GM19467 (cell line): ENCODE data around the gene BACE1.
"Not testable (repeated sequence)": the region's sequence is repeated elsewhere in the genome, so short reads cannot be mapped to it uniquely, and the experiment has no call there.

ENCODE experiments used
- ATAC-seq: cut with Tn5 transposase; IDR thresholded peaks from one replicate; pipeline ENCODE4 v1.9.1; 2021; ENCODE audit warnings: mild to moderate bottlenecking, moderate library complexity; ENCODE audit not compliant: unreplicated experiment

Gene BACE1

DNA sequence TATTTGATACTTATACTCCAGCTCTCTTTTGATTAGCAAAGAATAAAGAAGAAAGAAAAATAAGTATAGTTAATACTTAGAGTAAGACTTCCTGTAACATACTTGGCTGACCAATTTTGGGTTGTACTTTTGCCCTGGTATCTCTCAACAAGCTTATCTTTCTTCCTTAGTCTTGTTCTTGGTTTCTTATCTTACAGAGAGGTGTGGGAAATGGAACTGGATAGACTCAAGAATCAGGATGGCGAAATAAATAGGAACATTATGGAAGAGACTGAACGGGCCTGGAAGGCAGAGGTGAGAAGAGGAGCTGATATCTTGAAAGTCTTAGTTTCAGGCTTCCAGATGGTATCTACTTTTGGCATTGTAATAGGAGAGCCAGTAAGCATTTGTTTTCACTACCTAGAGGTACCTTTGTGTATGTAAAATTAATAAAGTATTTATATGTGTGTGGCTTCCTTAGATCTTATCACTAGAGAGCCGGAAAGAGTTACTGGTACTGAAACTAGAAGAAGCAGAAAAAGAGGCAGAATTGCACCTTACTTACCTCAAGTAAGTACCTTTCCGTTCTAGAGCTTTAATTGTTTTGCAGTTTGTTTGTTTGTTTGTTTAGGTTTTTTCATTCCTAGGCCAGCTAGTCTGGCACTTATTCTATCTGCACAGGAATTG is 36.2 kb downstream of the BACE1 start:
- no peak for ATAC-seq

DNA sequence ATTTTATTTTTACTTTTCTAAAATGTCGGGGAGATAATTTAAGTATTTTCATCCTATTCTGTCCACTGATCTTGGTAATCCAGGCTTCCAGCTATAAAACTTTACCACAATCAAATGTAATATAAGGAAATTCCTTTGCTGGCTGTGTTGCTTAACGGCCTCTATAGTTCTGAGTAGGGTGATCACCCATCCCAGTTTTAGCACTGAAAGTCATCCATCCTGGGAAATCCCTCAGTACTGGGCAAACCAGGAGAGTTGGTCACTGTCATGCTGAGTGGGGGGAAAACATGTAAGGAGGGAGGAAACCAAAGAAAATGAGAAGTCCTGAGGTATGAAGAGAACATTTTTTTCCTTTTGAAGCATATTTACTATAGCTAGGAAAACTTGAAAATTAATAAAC is 37.7 kb downstream of the BACE1 start:
- no peak for ATAC-seq

DNA sequence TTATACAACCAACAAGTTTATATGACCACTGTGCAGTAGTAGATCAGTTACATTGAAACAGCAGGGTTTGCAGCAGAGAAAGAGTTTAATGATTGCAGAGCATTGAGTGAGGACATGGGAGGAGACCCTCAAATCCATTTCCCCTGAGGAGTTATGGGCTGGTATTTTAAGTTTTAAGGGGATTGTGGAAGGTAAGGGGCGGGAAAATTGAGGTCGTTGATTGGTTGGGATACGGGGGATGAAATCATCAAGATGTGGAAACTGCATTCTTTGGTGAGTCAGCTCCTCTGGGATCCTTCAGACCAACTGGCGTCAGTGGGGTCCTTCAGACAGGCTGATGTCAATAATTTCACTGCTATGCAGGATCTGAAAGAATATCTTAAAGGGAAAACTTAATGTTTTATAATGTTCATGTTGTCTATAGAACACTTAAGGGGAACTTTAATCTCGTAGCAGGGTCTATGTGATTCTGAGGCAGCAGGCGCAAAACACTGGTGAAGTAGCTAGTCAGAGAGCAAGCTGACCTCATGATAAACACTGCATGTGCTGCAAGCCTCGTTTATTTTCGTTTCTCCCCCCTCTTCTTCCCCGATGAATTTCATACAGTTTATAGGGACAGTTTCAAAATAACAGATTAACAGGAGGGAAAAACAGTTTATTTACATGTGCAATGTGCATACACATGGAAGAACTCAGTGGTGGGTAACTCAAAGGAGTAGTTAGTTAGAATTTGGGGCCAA is 42.3 kb downstream of the BACE1 start:
- ATAC-seq: no peak

DNA sequence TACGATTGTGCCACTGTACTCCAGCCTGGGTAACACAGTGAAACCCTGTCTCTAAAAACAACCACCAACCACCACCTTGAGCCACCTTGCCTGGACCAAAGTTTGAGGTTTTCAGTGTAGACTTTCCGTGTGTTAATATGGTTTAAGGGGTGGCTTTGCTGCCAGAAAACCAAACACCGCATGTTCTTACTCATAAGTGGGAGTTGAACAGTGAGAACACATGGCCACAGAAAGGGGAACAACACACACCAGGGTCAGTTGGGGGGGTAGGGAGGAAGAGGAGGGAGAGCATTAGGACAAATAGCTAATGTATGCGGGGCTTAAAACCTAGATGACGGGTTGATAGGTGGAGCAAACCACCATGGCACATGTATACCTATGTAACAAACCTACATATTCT is 43.9 kb downstream of the BACE1 start:
- not testable (repeated sequence) for ATAC-seq

DNA sequence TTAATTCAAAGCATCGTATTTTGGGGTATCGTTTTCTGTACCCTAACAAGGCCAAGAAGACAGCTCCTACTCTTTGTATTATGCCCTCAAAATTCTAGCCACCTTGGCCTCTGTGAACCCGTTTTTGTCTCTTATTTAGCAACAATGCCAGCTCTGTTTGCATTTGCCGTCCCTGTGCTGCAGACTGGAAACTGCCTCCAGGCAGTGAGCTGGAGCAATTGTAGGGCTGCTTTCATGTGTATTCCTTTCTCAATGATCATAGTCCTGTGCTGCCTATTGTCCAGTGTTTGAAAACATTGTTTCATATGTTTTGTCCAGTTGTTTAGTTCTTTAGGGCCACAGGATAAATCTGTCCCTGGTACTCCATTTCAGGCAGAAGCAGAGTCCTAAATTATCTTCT is 44.8 kb downstream of the BACE1 start:
- ATAC-seq: no peak

DNA sequence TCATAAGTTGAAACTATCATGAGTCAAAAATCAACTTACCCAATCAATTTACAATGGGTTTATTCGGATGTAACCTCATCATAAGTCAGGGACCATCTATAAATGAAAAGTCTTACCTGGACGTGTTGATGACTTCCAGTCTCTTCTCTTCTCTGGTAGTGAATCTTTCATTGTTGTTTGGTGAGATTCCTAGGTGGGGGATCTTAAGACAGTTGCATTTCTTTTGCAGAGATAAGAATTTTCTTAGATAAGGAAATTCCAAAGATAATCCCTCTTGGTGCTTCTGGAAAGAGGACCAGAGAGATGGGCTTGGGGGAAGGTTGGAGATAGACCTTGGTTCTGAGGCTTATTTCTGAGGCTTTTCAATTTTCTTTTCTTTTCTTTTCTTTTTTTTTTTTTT is 46.2 kb downstream of the BACE1 start:
- ATAC-seq: no peak

DNA sequence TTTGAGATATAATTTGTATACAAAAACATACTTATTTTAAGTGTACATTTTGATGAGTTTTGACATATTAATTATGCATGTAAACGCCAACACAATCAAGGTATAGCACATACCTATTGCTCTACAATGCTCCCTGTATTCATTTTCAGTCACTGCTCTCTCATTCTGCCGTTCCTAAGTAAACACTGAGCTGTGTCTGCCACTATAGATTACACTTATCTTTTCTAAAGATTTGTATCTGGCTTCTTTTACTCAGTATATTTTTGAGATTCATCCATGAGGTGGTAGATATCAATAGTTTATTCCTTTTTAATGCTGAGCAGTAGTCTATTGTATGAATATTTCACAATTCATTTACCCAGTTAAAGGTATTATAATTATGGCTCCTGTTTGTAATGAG is 50.3 kb downstream of the BACE1 start:
- no peak for ATAC-seq

DNA sequence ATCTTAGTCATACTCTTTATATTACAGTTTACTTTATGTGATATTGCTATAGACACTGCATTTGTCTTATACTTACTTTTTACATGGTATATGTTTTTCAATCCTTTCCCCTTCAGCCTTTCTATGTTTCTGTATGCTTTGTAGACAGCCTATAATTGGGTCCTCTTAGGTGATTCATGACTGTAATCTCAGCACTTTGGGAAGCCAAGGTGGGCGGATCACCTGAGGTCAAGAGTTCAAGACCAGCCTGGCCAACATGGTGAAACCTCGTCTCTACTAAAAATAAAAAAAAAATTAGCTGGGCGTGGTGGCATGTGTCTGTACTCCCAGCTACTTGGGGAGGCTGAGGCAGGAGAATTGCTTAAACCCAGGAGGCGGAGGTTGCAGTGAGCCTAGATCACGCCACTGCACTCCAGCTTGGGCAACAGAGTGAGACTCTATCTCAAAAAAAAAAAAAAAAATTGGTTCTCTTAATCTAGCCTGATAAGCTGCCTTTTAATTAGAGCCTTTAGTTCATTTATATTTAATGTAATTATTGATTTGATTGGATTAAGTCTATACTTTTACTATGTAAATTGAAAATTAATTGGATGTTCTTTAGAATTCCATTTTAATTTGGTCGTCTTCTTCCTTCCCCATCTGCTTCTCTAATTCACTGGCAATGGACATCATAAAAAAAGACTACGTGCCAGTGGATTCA is 51.3 kb downstream of the BACE1 start:
- not testable (repeated sequence) for ATAC-seq

DNA sequence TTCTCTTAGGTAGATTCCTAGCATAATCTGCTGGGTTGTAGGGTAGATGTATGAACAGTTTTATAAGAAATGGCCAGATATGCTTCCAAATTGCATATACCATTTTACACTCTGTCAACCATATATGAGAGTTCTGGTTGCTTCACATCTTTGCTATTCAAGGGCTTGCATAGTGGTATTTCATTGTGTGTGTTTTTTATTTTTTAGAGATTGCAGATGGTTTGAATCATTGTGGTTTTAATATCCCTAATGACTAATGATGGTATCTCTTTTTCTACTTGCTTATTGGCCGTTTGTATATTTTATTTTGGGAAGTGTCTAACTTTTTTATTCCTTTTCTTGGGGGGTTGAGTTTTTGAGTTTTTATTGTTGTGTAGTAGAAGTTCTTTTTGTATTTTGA is 56.6 kb downstream of the BACE1 start:
- ATAC-seq: no peak

DNA sequence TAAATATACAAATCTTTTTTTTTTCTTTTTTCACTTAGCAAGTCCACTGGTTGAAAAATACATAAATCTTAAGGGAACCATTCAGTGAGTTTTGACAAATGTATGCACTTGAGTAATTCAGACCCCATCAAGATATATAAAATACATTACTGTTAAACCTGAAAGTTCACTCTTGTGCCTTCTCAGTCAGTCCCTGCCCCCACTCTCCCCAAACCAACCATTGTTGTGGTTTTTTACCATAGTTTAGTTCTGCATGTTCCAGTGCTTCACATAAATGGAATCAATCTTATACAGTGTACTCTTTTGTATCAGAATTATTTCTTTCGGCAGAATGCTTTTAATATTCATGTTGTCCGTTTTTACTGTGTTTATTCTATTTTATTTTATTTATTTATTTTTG is 57.5 kb downstream of the BACE1 start:
- ATAC-seq: no peak

DNA sequence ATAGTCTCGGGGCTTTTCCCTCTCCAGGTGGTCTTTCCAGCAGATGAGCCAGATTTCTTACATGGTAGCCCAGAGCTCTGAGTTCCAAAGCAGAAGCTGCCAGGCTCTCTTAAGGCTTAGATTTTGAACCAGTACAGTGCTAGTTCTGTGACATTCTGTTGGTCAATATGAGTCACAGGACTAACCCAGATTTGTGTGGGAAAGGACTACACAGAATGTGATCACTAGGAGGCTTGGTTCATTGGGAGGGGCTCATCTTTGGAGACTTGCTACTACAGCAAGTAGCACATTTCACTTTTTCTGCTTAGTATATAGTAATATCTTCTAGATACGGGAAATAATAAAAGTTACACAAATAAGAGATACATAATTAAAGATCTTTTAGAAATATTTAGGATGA is 59.5 kb downstream of the BACE1 start:
- no peak for ATAC-seq

DNA sequence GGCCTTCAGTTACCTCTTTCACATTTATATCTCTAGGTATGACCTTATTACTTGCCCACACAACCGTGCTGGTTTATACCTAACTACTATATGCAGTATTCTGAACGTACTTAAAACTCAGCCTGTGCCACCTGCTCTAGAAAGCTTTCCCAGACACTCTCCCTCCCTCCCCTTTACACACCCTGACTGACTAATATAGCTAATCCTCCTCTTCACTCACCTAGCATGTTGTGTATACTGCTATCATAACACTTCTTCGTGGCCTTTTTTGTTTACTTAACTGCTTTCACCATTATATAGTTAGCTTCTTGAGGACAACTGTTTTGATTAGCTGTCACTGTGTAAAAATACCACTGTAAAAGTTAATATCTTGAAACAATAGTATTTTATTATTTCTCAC is 60.1 kb downstream of the BACE1 start:
- ATAC-seq: no peak

DNA sequence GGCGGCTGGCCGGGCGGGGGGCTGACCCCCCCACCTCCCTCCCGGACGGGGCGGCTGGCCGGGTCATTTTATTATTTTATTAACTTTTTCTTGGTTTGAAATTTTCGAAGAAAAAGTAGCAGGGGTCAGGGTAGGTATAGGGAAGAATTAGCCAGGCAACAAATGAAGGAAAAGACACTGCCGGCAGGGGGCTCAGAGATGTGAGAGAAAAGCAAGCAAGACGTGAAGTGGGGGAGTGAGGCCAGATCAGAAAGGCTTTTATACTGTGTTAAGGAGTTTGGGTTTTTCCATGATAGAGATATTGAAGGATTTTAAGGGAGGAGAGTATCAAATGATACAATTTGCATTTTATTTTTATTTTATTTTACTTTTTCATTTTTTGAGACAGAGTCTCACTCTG is 64.5 kb downstream of the BACE1 start:
- ATAC-seq: no peak

DNA sequence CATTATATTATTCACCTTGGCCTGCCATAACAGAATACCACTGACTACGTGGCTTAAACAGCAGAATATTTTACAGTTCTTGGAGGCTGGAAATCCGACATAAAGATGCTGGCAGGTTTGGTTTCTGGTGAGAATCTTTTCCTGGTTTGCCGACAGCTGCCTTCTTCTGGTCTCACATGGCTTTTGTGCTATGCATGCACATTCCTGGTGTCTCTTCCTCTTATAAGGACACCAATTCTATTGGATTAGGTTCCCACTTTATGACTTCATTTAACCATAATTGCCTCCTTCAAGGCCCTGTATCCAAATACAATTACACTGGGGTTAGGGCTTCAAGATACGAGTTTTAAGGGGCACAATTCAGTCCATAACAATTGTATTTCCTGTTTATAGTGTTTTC is 66.5 kb downstream of the BACE1 start:
- no peak for ATAC-seq

DNA sequence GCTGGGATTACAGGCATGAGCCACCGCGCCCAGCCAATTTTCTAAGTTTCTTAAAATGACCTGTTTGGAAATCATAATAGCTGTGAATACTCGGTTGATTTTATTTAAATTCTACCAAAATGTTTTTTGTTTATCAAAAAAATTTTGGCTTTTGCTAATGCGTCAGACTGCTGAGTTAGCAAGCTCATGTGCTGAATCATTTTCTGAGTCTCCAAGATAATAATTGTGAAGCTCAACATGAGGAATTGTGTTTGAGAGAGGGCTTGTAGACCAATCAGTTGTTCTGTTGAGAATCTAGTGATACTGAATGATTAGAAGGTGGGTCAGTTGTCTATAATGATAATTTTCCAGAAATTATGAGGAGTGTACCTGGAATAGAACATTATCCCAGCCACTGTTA is 67.7 kb downstream of the BACE1 start:
- no peak for ATAC-seq

DNA sequence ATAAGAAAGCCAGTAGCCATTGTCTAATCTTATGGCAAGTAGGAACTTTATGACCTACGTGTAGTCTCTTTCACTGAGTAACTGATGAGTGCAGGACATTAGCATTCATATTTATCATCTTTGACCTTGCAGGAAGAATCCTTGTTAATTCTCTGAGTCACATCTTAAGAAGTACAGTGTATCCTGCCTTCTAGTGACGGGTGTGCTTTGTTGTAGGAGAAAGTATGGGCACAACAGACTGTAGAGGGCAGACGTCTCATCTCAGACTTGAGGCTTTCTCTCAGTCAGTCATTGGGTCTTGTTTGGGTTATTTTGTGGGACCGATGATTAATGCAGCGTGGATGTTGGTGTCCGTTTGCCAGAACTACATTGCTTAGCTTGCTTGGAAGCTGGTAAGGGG is 76.8 kb downstream of the BACE1 start:
- no peak for ATAC-seq

DNA sequence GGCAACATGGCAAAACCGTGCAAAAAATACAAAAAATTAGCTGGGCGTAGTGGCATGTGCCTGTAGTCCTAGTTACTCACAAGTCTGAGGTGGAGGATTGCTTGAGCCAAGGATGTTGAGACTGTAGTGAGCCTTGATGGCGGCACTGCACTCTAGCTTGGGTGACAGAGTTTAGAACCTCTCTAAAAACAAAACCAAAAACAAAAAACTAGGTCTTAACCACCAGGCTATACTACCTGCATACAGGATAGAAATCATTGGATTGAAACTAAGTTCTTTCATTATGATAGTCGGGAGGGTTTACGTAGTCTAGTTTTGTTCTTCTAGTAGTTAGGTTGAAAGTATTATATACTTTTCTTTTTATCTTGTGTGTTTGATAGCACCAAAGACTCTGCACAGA is 77.8 kb downstream of the BACE1 start:
- ATAC-seq: no peak
